WTC11 (cell line): ENCODE measurements around the gene PTK6. TPM values are rescaled to one million over a fixed set of nuclear protein-coding genes. Genes with fewer than 3 reads are reported as not detected.

ENCODE experiments used
- ATAC-seq: fragments of 200-7000 bp; cut with Tn5 transposase; 2 replicates; pipeline ENCODE4 v1.10.0; 2021; ENCODE audit warnings: mild to moderate bottlenecking, moderate library complexity
- CTCF ChIA-PET: fragments of 300-600 bp; sonication (Branson Sonifier 250); formaldehyde crosslinking; loops from one replicate; lab custom pipeline; 2021; ENCODE audit warnings: antibody characterized with exemption; lab: Charles Lee
- POLR2A ChIA-PET: fragments of 350-600 bp; sonication (Branson Sonifier 250); formaldehyde crosslinking; loops from one replicate; lab custom pipeline; 2021; ENCODE audit warnings: antibody characterized with exemption; lab: Charles Lee
- DNase-seq: peaks from one replicate; pipeline ENCODE4 v3.0.0; 2021; ENCODE audit warnings: low spot score
- H3K27ac Mint-ChIP-seq: 2 replicates; pipeline ENCODE4 v1.8.0; 2021; ENCODE audit warnings: mixed read lengths
- H3K27me3 Mint-ChIP-seq: 2 replicates; pipeline ENCODE4 v1.8.0; 2021; ENCODE audit warnings: low read depth, mild to moderate bottlenecking, moderate library complexity, mixed read lengths
- H3K36me3 Mint-ChIP-seq: 2 replicates; pipeline ENCODE4 v1.8.0; 2021; ENCODE audit warnings: mixed read lengths
- H3K4me1 Mint-ChIP-seq: 2 replicates; pipeline ENCODE4 v1.8.0; 2022; ENCODE audit warnings: mixed read lengths
- H3K4me3 Mint-ChIP-seq: 2 replicates; pipeline ENCODE4 v1.8.0; 2021; ENCODE audit warnings: mild to moderate bottlenecking, moderate library complexity, mixed read lengths
- H3K9me3 Mint-ChIP-seq: 2 replicates; pipeline ENCODE4 v1.8.0; 2021; ENCODE audit warnings: mixed read lengths
- AFF4 ChIP-seq: sonication (generic); formaldehyde crosslinking; IDR thresholded peaks from 2 replicates; pipeline ENCODE4 v1.8.1; 2023; ENCODE audit warnings: mild to moderate bottlenecking, missing genetic modification reagents, borderline replicate concordance
- AR ChIP-seq: fragments of 250-450 bp; sonication (Bioruptor Pico); IDR thresholded peaks from 2 replicates; pipeline ENCODE4 v1.9.0; 2021; ENCODE audit warnings: mild to moderate bottlenecking
- CBFB ChIP-seq: sonication (generic); formaldehyde crosslinking; IDR thresholded peaks from 2 replicates; pipeline ENCODE4 v1.8.1; 2022; ENCODE audit warnings: mild to moderate bottlenecking, low read depth, missing genetic modification reagents
- E2F4 ChIP-seq: sonication (generic); formaldehyde crosslinking; IDR thresholded peaks from 2 replicates; pipeline ENCODE4 v1.8.1; 2022; ENCODE audit warnings: low read depth, mild to moderate bottlenecking, moderate library complexity, missing genetic modification reagents, borderline replicate concordance
- FOXK1 ChIP-seq: sonication (generic); formaldehyde crosslinking; IDR thresholded peaks from 2 replicates; pipeline ENCODE4 v1.8.0; 2022; ENCODE audit warnings: mild to moderate bottlenecking, moderate library complexity, missing genetic modification reagents
- GABPB1 ChIP-seq: sonication (generic); formaldehyde crosslinking; IDR thresholded peaks from 2 replicates; pipeline ENCODE4 v1.8.1; 2023; ENCODE audit warnings: mild to moderate bottlenecking, missing genetic modification reagents
- GRHL2 ChIP-seq: fragments of 250-450 bp; sonication (Bioruptor Pico); IDR thresholded peaks from 2 replicates; pipeline ENCODE4 v1.8.0; 2022; ENCODE audit warnings: mild to moderate bottlenecking, moderate library complexity; ENCODE audit not compliant: insufficient replicate concordance, severe bottlenecking
- IRF2 ChIP-seq: sonication (generic); formaldehyde crosslinking; IDR thresholded peaks from 2 replicates; pipeline ENCODE4 v1.8.0; 2022; ENCODE audit warnings: low read depth, missing genetic modification reagents, borderline replicate concordance
- MAX ChIP-seq: sonication (generic); formaldehyde crosslinking; IDR thresholded peaks from 2 replicates; pipeline ENCODE4 v1.8.0; 2022; ENCODE audit warnings: mild to moderate bottlenecking, missing genetic modification reagents
- NR1H2 ChIP-seq: sonication (generic); formaldehyde crosslinking; IDR thresholded peaks from 2 replicates; pipeline ENCODE4 v1.9.0; 2021; ENCODE audit warnings: mild to moderate bottlenecking, moderate library complexity, missing genetic modification reagents
- SMAD4 ChIP-seq: sonication (generic); formaldehyde crosslinking; IDR thresholded peaks from 2 replicates; pipeline ENCODE4 v1.8.0; 2022; ENCODE audit warnings: mild to moderate bottlenecking, missing genetic modification reagents
- ZNF121 ChIP-seq: sonication (generic); formaldehyde crosslinking; IDR thresholded peaks from 2 replicates; pipeline ENCODE4 v1.8.0; 2023; ENCODE audit warnings: missing genetic modification reagents
- ZNF416 ChIP-seq: fragments of 250-450 bp; sonication (Bioruptor Pico); IDR thresholded peaks from 2 replicates; pipeline ENCODE4 v1.9.0; 2021; ENCODE audit warnings: mild to moderate bottlenecking, inconsistent platforms
- ZNF512 ChIP-seq: sonication (generic); formaldehyde crosslinking; IDR thresholded peaks from 2 replicates; pipeline ENCODE4 v1.8.1; 2022; ENCODE audit warnings: missing genetic modification reagents, borderline replicate concordance
- total RNA-seq: library from RNA; stranded (reverse); gene quantifications from 3 replicates; pipeline ENCODE4 v1.2.3, GENCODE V29; 2021
- TF ChIP-seq, protein P1 (sequence below): sonication (generic); formaldehyde crosslinking; IDR thresholded peaks from 2 replicates; pipeline ENCODE4 v1.8.1; 2022; ENCODE audit warnings: low read depth, missing genetic modification reagents, borderline replicate concordance

PTK6 gene
- total RNA-seq, 1 experiment from 2014 or later: 0.22 TPM

DNA sequence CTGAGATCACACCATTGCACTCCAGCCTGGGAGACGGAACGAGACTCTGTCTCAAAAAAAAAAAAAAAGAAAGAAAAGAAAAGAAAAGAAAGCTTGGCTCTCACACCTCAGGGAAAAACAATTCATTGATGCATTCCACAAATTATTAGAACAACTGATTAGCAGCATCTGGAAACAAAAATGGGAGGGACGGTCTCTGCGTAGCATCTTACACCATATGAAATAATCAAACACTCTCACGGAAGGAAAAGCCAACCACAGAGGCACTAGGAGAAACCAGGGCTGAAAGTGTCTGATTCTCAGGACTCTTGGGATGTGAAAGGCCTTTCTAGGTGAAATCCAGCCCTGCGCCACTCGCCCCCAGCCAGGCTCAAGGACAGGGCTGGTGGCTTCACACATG is 39.1 kb upstream of the PTK6 start (continued):
- no peak for TF ChIP-seq ZNF512 (CRISPR knock-in tag)
- TF ChIP-seq, protein P1, sequence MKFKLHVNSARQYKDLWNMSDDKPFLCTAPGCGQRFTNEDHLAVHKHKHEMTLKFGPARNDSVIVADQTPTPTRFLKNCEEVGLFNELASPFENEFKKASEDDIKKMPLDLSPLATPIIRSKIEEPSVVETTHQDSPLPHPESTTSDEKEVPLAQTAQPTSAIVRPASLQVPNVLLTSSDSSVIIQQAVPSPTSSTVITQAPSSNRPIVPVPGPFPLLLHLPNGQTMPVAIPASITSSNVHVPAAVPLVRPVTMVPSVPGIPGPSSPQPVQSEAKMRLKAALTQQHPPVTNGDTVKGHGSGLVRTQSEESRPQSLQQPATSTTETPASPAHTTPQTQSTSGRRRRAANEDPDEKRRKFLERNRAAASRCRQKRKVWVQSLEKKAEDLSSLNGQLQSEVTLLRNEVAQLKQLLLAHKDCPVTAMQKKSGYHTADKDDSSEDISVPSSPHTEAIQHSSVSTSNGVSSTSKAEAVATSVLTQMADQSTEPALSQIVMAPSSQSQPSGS: no peak
- no peak for TF ChIP-seq ZNF416 (CRISPR knock-in tag)
- no peak for TF ChIP-seq SMAD4 (CRISPR knock-in tag)
- TF ChIP-seq NR1H2: no peak
- no peak for TF ChIP-seq CBFB
- no peak for TF ChIP-seq FOXK1 (CRISPR knock-in tag)
- no peak for TF ChIP-seq MAX (CRISPR knock-in tag)
- TF ChIP-seq E2F4 (CRISPR knock-in tag): no peak
- TF ChIP-seq AR (CRISPR knock-in tag): no peak
- TF ChIP-seq GRHL2 (CRISPR knock-in tag): no peak
- no peak for TF ChIP-seq AFF4

GRCh38 chr20:63574829-63575743 is 37.9 kb upstream of the PTK6 start:
- CTCF ChIA-PET: interaction anchor here (0.7 to 4.2 kb wide), 3 partner anchors 28 to 79 kb away, joined by 3 to 52 read pairs (median 12); partner anchors contain the start of genes PTK6 and SRMS
- peak overlapping the region; percentile 52 for H3K4me3 Mint-ChIP-seq
- POLR2A ChIA-PET: interaction anchor here (1.1 kb wide), 1 partner anchor 67 kb away, joined by 5 read pairs; no protein-coding TSS in a partner anchor
- H3K4me1 Mint-ChIP-seq: no peaks in the 10 kb centered on the region
- no peaks in the 10 kb centered on the region for H3K27me3 Mint-ChIP-seq
- no peaks in the 10 kb centered on the region for H3K36me3 Mint-ChIP-seq
- no peak overlapping the region for H3K27ac Mint-ChIP-seq
- peak; percentile 91 for TF ChIP-seq GABPB1
- TF ChIP-seq IRF2 (CRISPR knock-in tag): no peak
- peak; percentile 30; the same call in 1 of the 2 replicates for TF ChIP-seq ZNF121
- ATAC-seq (no peak), DNase-seq (no peak)
- no peaks in the 10 kb centered on the region for H3K9me3 Mint-ChIP-seq
